ENCODE measurements around the gene TUFT1.

DNA sequence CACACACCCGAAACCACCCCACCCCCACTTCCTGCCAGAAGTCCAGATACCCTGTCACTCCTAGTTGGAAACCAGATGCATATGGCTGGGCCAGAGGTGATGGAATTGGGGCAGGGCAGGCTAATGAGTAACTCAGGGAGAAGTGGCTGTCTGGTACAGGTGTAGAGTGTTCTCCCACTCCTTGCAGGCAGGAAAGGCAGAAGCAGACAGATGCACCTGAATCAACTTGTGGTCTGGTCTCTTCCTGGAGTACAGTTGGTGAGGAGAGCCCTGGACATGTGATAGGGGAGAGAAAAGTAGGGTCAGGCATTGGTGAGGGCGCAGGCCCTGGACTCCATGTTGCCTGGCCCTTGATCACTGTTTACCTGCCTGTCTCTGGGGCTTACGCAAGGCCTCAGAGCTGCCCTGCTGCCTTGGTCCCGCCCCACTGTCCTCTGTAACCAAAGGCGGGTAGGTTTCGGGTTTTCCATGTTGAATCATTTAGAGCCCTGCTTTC lies 26.4 kb upstream of the TUFT1 start:
- TF ChIP-seq, protein P1, sequence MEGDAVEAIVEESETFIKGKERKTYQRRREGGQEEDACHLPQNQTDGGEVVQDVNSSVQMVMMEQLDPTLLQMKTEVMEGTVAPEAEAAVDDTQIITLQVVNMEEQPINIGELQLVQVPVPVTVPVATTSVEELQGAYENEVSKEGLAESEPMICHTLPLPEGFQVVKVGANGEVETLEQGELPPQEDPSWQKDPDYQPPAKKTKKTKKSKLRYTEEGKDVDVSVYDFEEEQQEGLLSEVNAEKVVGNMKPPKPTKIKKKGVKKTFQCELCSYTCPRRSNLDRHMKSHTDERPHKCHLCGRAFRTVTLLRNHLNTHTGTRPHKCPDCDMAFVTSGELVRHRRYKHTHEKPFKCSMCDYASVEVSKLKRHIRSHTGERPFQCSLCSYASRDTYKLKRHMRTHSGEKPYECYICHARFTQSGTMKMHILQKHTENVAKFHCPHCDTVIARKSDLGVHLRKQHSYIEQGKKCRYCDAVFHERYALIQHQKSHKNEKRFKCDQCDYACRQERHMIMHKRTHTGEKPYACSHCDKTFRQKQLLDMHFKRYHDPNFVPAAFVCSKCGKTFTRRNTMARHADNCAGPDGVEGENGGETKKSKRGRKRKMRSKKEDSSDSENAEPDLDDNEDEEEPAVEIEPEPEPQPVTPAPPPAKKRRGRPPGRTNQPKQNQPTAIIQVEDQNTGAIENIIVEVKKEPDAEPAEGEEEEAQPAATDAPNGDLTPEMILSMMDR (IDR thresholded peaks at IDR 0.05), result no peak
- TF ChIP-seq POLR2A (IDR thresholded peaks at IDR 0.05), result no peak
